HL-60 (cell line): ENCODE results near the gene TESK2.

Source experiments
- POLR2AphosphoS5 ChIP-seq: IDR thresholded peaks from 2 replicates; pipeline ENCODE4 v1.6.1; 2012; ENCODE audit warnings: low read depth
- TF ChIP-seq, protein P1 (sequence below): IDR thresholded peaks from one replicate; pipeline ENCODE4 v1.5.1; 2011; ENCODE audit warnings: low read length, control low read depth, inconsistent platforms; ENCODE audit not compliant: insufficient read depth

DNA sequence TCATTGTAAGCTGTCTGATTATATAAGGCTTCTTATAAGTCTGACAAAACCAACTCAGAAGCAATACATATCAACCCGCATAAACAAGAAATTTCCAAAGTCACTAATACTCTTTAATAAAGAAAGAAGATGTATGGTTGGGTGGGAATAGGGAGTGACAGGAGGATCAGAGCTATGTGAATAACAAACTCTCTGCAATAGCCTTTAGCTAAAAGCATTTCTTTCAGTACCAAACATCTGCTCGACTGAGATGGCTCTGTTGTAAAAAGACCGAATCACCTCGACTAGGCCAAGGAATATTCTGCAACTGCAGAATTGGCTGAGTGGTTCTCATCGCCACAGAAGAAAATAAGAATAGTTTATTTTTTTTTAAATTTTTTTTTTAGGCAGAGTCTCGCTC is 111.4 kb downstream of the TESK2 start:
- TF ChIP-seq POLR2AphosphoS5 = no peak
- TF ChIP-seq, protein P1, sequence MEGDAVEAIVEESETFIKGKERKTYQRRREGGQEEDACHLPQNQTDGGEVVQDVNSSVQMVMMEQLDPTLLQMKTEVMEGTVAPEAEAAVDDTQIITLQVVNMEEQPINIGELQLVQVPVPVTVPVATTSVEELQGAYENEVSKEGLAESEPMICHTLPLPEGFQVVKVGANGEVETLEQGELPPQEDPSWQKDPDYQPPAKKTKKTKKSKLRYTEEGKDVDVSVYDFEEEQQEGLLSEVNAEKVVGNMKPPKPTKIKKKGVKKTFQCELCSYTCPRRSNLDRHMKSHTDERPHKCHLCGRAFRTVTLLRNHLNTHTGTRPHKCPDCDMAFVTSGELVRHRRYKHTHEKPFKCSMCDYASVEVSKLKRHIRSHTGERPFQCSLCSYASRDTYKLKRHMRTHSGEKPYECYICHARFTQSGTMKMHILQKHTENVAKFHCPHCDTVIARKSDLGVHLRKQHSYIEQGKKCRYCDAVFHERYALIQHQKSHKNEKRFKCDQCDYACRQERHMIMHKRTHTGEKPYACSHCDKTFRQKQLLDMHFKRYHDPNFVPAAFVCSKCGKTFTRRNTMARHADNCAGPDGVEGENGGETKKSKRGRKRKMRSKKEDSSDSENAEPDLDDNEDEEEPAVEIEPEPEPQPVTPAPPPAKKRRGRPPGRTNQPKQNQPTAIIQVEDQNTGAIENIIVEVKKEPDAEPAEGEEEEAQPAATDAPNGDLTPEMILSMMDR = no peak
